GM23338 (cell line): ENCODE results near the gene OMD. TPM values are rescaled to one million over a fixed set of nuclear protein-coding genes. Genes with fewer than 3 reads are reported as not detected.

Experiments
- ATAC-seq: fragments of 200-7000 bp; cut with Tn5 transposase; 3 replicates; pipeline ENCODE4 v1.9.1; 2020
- DNase-seq: peaks from one replicate; pipeline ENCODE4 v3.0.0-alpha.2; 2015; ENCODE audit warnings: low spot score
- H2AFZ ChIP-seq: fragments of 200-600 bp; sonication (generic); 2 replicates; pipeline ENCODE4 v1.8.0; 2016; ENCODE audit warnings: antibody characterized with exemption, mild to moderate bottlenecking, moderate library complexity
- H3F3A ChIP-seq: fragments of 200-600 bp; sonication (generic); replicated peaks from 2 replicates; pipeline ENCODE4 v1.8.0; 2017; ENCODE audit warnings: antibody characterized with exemption, mixed run types, low read depth
- H3K27ac ChIP-seq: fragments of 200-600 bp; sonication (generic); 2 replicates; pipeline ENCODE4 v1.6.1; 2016; ENCODE audit warnings: low read depth
- H3K27me3 ChIP-seq: fragments of 200-600 bp; sonication (generic); 2 replicates; pipeline ENCODE4 v1.8.0; 2016; ENCODE audit warnings: mild to moderate bottlenecking, mixed run types, moderate library complexity; ENCODE audit not compliant: insufficient read depth
- H3K36me3 ChIP-seq: fragments of 200-600 bp; sonication (generic); 2 replicates; pipeline ENCODE4 v1.8.0; 2016; ENCODE audit warnings: mild to moderate bottlenecking; ENCODE audit not compliant: insufficient read depth
- H3K4me1 ChIP-seq: fragments of 200-600 bp; sonication (generic); 2 replicates; pipeline ENCODE4 v1.8.0; 2016; ENCODE audit warnings: mild to moderate bottlenecking, moderate library complexity; ENCODE audit not compliant: insufficient read depth
- H3K4me2 ChIP-seq: fragments of 200-600 bp; sonication (generic); 2 replicates; pipeline ENCODE4 v1.7.1; 2017; ENCODE audit warnings: mixed run types
- H3K4me3 ChIP-seq: fragments of 200-600 bp; sonication (generic); 2 replicates; pipeline ENCODE4 v1.6.1; 2016; ENCODE audit warnings: mixed run types
- H3K79me2 ChIP-seq: fragments of 200-600 bp; sonication (generic); replicated peaks from 2 replicates; pipeline ENCODE4 v1.8.0; 2017; ENCODE audit warnings: mild to moderate bottlenecking; ENCODE audit not compliant: insufficient read depth
- H3K9me2 ChIP-seq: fragments of 200-600 bp; sonication (generic); 2 replicates; pipeline ENCODE4 v1.8.0; 2017; ENCODE audit not compliant: insufficient read depth
- H4K20me1 ChIP-seq: fragments of 200-600 bp; sonication (generic); replicated peaks from 2 replicates; pipeline ENCODE4 v1.8.0; 2017; ENCODE audit warnings: mild to moderate bottlenecking; ENCODE audit not compliant: insufficient read depth
- H3K27ac Mint-ChIP-seq: 2 replicates; pipeline ENCODE4 v1.8.0; 2020; ENCODE audit warnings: inconsistent platforms, mild to moderate bottlenecking, moderate library complexity, mixed read lengths
- H3K27me3 Mint-ChIP-seq: 3 replicates; pipeline ENCODE4 v1.8.0; 2022; ENCODE audit warnings: low read depth, mild to moderate bottlenecking, moderate library complexity, mixed read lengths, inconsistent platforms; ENCODE audit not compliant: insufficient read depth, poor library complexity
- H3K36me3 Mint-ChIP-seq: 3 replicates; pipeline ENCODE4 v1.8.0; 2021; ENCODE audit warnings: low read depth, mild to moderate bottlenecking, inconsistent platforms, moderate library complexity, mixed read lengths
- H3K4me1 Mint-ChIP-seq: 3 replicates; pipeline ENCODE4 v1.8.0; 2020; ENCODE audit warnings: mild to moderate bottlenecking, inconsistent platforms, mixed read lengths
- H3K4me3 Mint-ChIP-seq: 3 replicates; pipeline ENCODE4 v1.8.0; 2021; ENCODE audit warnings: moderate library complexity, mild to moderate bottlenecking, inconsistent platforms, mixed read lengths
- H3K9me3 Mint-ChIP-seq: 3 replicates; pipeline ENCODE4 v1.8.0; 2020; ENCODE audit warnings: moderate library complexity, mild to moderate bottlenecking, inconsistent platforms, mixed read lengths
- CREB1 ChIP-seq: fragments of 250-450 bp; sonication (Bioruptor Pico); IDR thresholded peaks from 2 replicates; pipeline ENCODE4 v1.5.0; 2020; ENCODE audit warnings: low read depth, mild to moderate bottlenecking, moderate library complexity
- EZH2 ChIP-seq: fragments of 200-600 bp; sonication (generic); IDR thresholded peaks from one replicate; pipeline ENCODE4 v1.8.0; 2017; ENCODE audit warnings: antibody characterized with exemption, mild to moderate bottlenecking, low read depth; ENCODE audit not compliant: unreplicated experiment
- EZH2phosphoT487 ChIP-seq: fragments of 200-600 bp; sonication (generic); IDR thresholded peaks from one replicate; pipeline ENCODE4 v1.8.1; 2018; ENCODE audit warnings: antibody characterized with exemption; ENCODE audit not compliant: unreplicated experiment
- REST ChIP-seq: IDR thresholded peaks from one replicate; pipeline ENCODE4 v1.6.1; 2018; ENCODE audit warnings: antibody characterized with exemption; ENCODE audit not compliant: unreplicated experiment
- ZNF331 ChIP-seq: fragments of 250-450 bp; sonication (Bioruptor Pico); IDR thresholded peaks from 2 replicates; pipeline ENCODE4 v1.5.0; 2020; ENCODE audit warnings: low read depth, mild to moderate bottlenecking, moderate library complexity
- ZNF462 ChIP-seq: fragments of 250-450 bp; sonication (Bioruptor Pico); IDR thresholded peaks from 2 replicates; pipeline ENCODE4 v1.5.0; 2020; ENCODE audit warnings: mild to moderate bottlenecking, moderate library complexity
- polyA plus RNA-seq: library from polyadenylated mRNA; unstranded; fragments of >200 nt; fragmentation: Nextera tagmentation; extraction: Ambion mirVana; gene quantifications from 2 replicates; pipeline ENCODE4 v1.2.1, GENCODE V29; 2016
- total RNA-seq: library from RNA; depleted of rRNA; stranded (reverse); fragments of >200 nt; shearing (Covaris generic); gene quantifications from 2 replicates; pipeline ENCODE4 v1.2.3, GENCODE V29; 2014

OMD gene
- total and polyA plus RNA-seq, 2 experiments from 2014 or later, result 1.1 TPM; not detected in 1

- H2AFZ ChIP-seq, result no peak overlapping the region
- no peaks in the 10 kb centered on the region for H3K4me1 Mint-ChIP-seq
- no peak overlapping the region for H3K27ac Mint-ChIP-seq
- H3K4me1 ChIP-seq, result no peaks in the 10 kb centered on the region
- ATAC-seq (no peak), DNase-seq (no peak)
- H3K4me3 ChIP-seq, result no peak overlapping the region
- H3K27me3 Mint-ChIP-seq, result peaks cover 3% of the 10 kb centered on the region
- H3K9me2 ChIP-seq, result no peaks in the 10 kb centered on the region
- H3K36me3 ChIP-seq, result no peaks in the 10 kb centered on the region
- H3F3A ChIP-seq, result no peaks in the 10 kb centered on the region
- H3K27me3 ChIP-seq, result no peaks in the 10 kb centered on the region
- no peaks in the 10 kb centered on the region for H3K79me2 ChIP-seq
- H3K36me3 Mint-ChIP-seq, result no peaks in the 10 kb centered on the region
- H3K4me2 ChIP-seq, result no peak overlapping the region
- H3K27ac ChIP-seq, result no peak overlapping the region
- no peak overlapping the region for H3K4me3 Mint-ChIP-seq
- H4K20me1 ChIP-seq, result no peaks in the 10 kb centered on the region; the same call in 1 of the 2 replicates
- no peaks in the 10 kb centered on the region for H3K9me3 Mint-ChIP-seq
- TF ChIP-seq EZH2phosphoT487, result no peak
- TF ChIP-seq ZNF462 (CRISPR knock-in tag), result no peak
- no peak for TF ChIP-seq EZH2
- TF ChIP-seq REST, result no peak
- no peak for TF ChIP-seq ZNF331 (CRISPR knock-in tag)
- no peak for TF ChIP-seq CREB1 (CRISPR knock-in tag)
These were observed 43.9 kb upstream of the OMD start for GRCh38 chr9:92468206-92468605.
